Testis (tissue), 2 donors: Measurements from ENCODE around the gene GRIN2D.

Experiments used
- CTCF ChIP-seq, 3 experiments: fragments of 450-650 bp in 2 of 3; fragments of 200-600 bp in 1 of 3; sonication (generic) in 1 of 3; IDR thresholded peaks; one replicate each; pipeline ENCODE4 v1.5.1; 2016 to 2019; ENCODE audit warnings: antibody characterized with exemption in 3 of 3, mild to moderate bottlenecking in 2 of 3, moderate library complexity in 1 of 3
- POLR2A ChIP-seq: fragments of 450-650 bp; IDR thresholded peaks from one replicate; pipeline ENCODE4 v1.6.1; 2017; ENCODE audit warnings: antibody characterized with exemption, mild to moderate bottlenecking, moderate library complexity

DNA sequence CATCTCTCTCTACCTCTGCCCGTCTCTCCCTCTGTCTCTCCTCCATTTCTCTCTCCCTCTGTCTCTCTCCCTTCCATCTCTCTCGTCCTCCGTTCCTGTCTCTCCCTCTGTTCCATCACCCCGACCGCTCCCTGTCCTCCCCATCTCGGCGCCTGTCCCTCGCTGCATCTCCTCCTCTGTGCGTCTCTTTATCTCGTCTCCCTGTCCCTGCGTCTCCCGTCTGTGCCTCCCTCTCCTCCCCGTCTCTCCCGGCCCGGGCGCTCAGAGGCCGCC is 4.6 kb downstream of the GRIN2D start:
- TF ChIP-seq CTCF (IDR thresholded peaks at IDR 0.05) (no peak), POLR2A (no peak)
